GM23338 (cell line): ENCODE results near the gene RPTOR. TPM values are rescaled to one million over a fixed set of nuclear protein-coding genes. Genes with fewer than 3 reads are reported as not detected.

Experiments
- ATAC-seq: fragments of 200-7000 bp; cut with Tn5 transposase; 3 replicates; pipeline ENCODE4 v1.9.1; 2020
- DNase-seq: peaks from one replicate; pipeline ENCODE4 v3.0.0-alpha.2; 2015; ENCODE audit warnings: low spot score
- H2AFZ ChIP-seq: fragments of 200-600 bp; sonication (generic); 2 replicates; pipeline ENCODE4 v1.8.0; 2016; ENCODE audit warnings: antibody characterized with exemption, mild to moderate bottlenecking, moderate library complexity
- H3F3A ChIP-seq: fragments of 200-600 bp; sonication (generic); replicated peaks from 2 replicates; pipeline ENCODE4 v1.8.0; 2017; ENCODE audit warnings: antibody characterized with exemption, mixed run types, low read depth
- H3K27ac ChIP-seq: fragments of 200-600 bp; sonication (generic); 2 replicates; pipeline ENCODE4 v1.6.1; 2016; ENCODE audit warnings: low read depth
- H3K27me3 ChIP-seq: fragments of 200-600 bp; sonication (generic); 2 replicates; pipeline ENCODE4 v1.8.0; 2016; ENCODE audit warnings: mild to moderate bottlenecking, mixed run types, moderate library complexity; ENCODE audit not compliant: insufficient read depth
- H3K36me3 ChIP-seq: fragments of 200-600 bp; sonication (generic); 2 replicates; pipeline ENCODE4 v1.8.0; 2016; ENCODE audit warnings: mild to moderate bottlenecking; ENCODE audit not compliant: insufficient read depth
- H3K4me1 ChIP-seq: fragments of 200-600 bp; sonication (generic); 2 replicates; pipeline ENCODE4 v1.8.0; 2016; ENCODE audit warnings: mild to moderate bottlenecking, moderate library complexity; ENCODE audit not compliant: insufficient read depth
- H3K4me2 ChIP-seq: fragments of 200-600 bp; sonication (generic); 2 replicates; pipeline ENCODE4 v1.7.1; 2017; ENCODE audit warnings: mixed run types
- H3K4me3 ChIP-seq: fragments of 200-600 bp; sonication (generic); 2 replicates; pipeline ENCODE4 v1.6.1; 2016; ENCODE audit warnings: mixed run types
- H3K79me2 ChIP-seq: fragments of 200-600 bp; sonication (generic); replicated peaks from 2 replicates; pipeline ENCODE4 v1.8.0; 2017; ENCODE audit warnings: mild to moderate bottlenecking; ENCODE audit not compliant: insufficient read depth
- H3K9me2 ChIP-seq: fragments of 200-600 bp; sonication (generic); 2 replicates; pipeline ENCODE4 v1.8.0; 2017; ENCODE audit not compliant: insufficient read depth
- H4K20me1 ChIP-seq: fragments of 200-600 bp; sonication (generic); replicated peaks from 2 replicates; pipeline ENCODE4 v1.8.0; 2017; ENCODE audit warnings: mild to moderate bottlenecking; ENCODE audit not compliant: insufficient read depth
- H3K27ac Mint-ChIP-seq: 2 replicates; pipeline ENCODE4 v1.8.0; 2020; ENCODE audit warnings: inconsistent platforms, mild to moderate bottlenecking, moderate library complexity, mixed read lengths
- H3K27me3 Mint-ChIP-seq: 3 replicates; pipeline ENCODE4 v1.8.0; 2022; ENCODE audit warnings: low read depth, mild to moderate bottlenecking, moderate library complexity, mixed read lengths, inconsistent platforms; ENCODE audit not compliant: insufficient read depth, poor library complexity
- H3K36me3 Mint-ChIP-seq: 3 replicates; pipeline ENCODE4 v1.8.0; 2021; ENCODE audit warnings: low read depth, mild to moderate bottlenecking, inconsistent platforms, moderate library complexity, mixed read lengths
- H3K4me1 Mint-ChIP-seq: 3 replicates; pipeline ENCODE4 v1.8.0; 2020; ENCODE audit warnings: mild to moderate bottlenecking, inconsistent platforms, mixed read lengths
- H3K4me3 Mint-ChIP-seq: 3 replicates; pipeline ENCODE4 v1.8.0; 2021; ENCODE audit warnings: moderate library complexity, mild to moderate bottlenecking, inconsistent platforms, mixed read lengths
- H3K9me3 Mint-ChIP-seq: 3 replicates; pipeline ENCODE4 v1.8.0; 2020; ENCODE audit warnings: moderate library complexity, mild to moderate bottlenecking, inconsistent platforms, mixed read lengths
- EZH2 ChIP-seq: fragments of 200-600 bp; sonication (generic); IDR thresholded peaks from one replicate; pipeline ENCODE4 v1.8.0; 2017; ENCODE audit warnings: antibody characterized with exemption, mild to moderate bottlenecking, low read depth; ENCODE audit not compliant: unreplicated experiment
- EZH2phosphoT487 ChIP-seq: fragments of 200-600 bp; sonication (generic); IDR thresholded peaks from one replicate; pipeline ENCODE4 v1.8.1; 2018; ENCODE audit warnings: antibody characterized with exemption; ENCODE audit not compliant: unreplicated experiment
- STAT1 ChIP-seq: IDR thresholded peaks from one replicate; pipeline ENCODE4 v1.6.1; 2016; ENCODE audit warnings: antibody characterized with exemption; ENCODE audit not compliant: unreplicated experiment
- ZNF114 ChIP-seq: fragments of 250-450 bp; sonication (Bioruptor Pico); IDR thresholded peaks from 2 replicates; pipeline ENCODE4 v1.5.0; 2020; ENCODE audit warnings: mild to moderate bottlenecking, moderate library complexity
- ZNF331 ChIP-seq: fragments of 250-450 bp; sonication (Bioruptor Pico); IDR thresholded peaks from 2 replicates; pipeline ENCODE4 v1.5.0; 2020; ENCODE audit warnings: low read depth, mild to moderate bottlenecking, moderate library complexity
- ZNF462 ChIP-seq: fragments of 250-450 bp; sonication (Bioruptor Pico); IDR thresholded peaks from 2 replicates; pipeline ENCODE4 v1.5.0; 2020; ENCODE audit warnings: mild to moderate bottlenecking, moderate library complexity
- polyA plus RNA-seq: library from polyadenylated mRNA; unstranded; fragments of >200 nt; fragmentation: Nextera tagmentation; extraction: Ambion mirVana; gene quantifications from 2 replicates; pipeline ENCODE4 v1.2.1, GENCODE V29; 2016
- total RNA-seq: library from RNA; depleted of rRNA; stranded (reverse); fragments of >200 nt; shearing (Covaris generic); gene quantifications from 2 replicates; pipeline ENCODE4 v1.2.3, GENCODE V29; 2014
- TF ChIP-seq, protein P1 (sequence below), 2 experiments: fragments of 200-600 bp in 1 of 2; sonication (generic) in 1 of 2; conservative IDR thresholded peaks; 2 replicates each; pipeline versions ENCODE4 v1.5.1 to v1.6.1; 2016 to 2017; ENCODE audit warnings: antibody characterized with exemption in 2 of 2, low read depth in 2 of 2, mild to moderate bottlenecking in 2 of 2, moderate library complexity in 1 of 2

The RPTOR gene
- total and polyA plus RNA-seq, 2 experiments from 2014 or later, result 9.5 to 38.0 TPM

GRCh38 chr17:80980397-80981061 is 435.9 kb downstream of the RPTOR start (continued):
- no peak for TF ChIP-seq ZNF331 (CRISPR knock-in tag)
- no peak for TF ChIP-seq EZH2

- TF ChIP-seq, protein P1, sequence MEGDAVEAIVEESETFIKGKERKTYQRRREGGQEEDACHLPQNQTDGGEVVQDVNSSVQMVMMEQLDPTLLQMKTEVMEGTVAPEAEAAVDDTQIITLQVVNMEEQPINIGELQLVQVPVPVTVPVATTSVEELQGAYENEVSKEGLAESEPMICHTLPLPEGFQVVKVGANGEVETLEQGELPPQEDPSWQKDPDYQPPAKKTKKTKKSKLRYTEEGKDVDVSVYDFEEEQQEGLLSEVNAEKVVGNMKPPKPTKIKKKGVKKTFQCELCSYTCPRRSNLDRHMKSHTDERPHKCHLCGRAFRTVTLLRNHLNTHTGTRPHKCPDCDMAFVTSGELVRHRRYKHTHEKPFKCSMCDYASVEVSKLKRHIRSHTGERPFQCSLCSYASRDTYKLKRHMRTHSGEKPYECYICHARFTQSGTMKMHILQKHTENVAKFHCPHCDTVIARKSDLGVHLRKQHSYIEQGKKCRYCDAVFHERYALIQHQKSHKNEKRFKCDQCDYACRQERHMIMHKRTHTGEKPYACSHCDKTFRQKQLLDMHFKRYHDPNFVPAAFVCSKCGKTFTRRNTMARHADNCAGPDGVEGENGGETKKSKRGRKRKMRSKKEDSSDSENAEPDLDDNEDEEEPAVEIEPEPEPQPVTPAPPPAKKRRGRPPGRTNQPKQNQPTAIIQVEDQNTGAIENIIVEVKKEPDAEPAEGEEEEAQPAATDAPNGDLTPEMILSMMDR (conservative IDR thresholded peaks at IDR 0.05; ENCODE audit: low read depth in 2 of 2), result peak; percentile 62 to 81
- no peak for TF ChIP-seq EZH2
- Histone ChIP-seq H3K79me2 (no peaks in the 10 kb centered on the region), H4K20me1 (no peaks in the 10 kb centered on the region), H3K4me2 (peak overlapping the region; percentile 90), H3K4me1 (no peaks in the 10 kb centered on the region), H3K27ac (no peak overlapping the region), H3K36me3 (no peaks in the 10 kb centered on the region), H3K27me3 (no peaks in the 10 kb centered on the region), H3F3A (no peaks in the 10 kb centered on the region), H2AFZ (peak overlapping the region; percentile 98), H3K4me3 (peak overlapping the region; percentile 62), H3K9me2 (no peaks in the 10 kb centered on the region)
- H3K36me3 Mint-ChIP-seq, result no peaks in the 10 kb centered on the region; the same call in 2 of the 3 replicates
- H3K27ac Mint-ChIP-seq, result no peak overlapping the region
- DNase-seq (peak; percentile 68), ATAC-seq (peak; percentile 87)
- H3K4me1 Mint-ChIP-seq, result peaks cover 11% of the 10 kb centered on the region; the same call in 2 of the 3 replicates
- H3K4me3 Mint-ChIP-seq, result peak overlapping the region; percentile 70
- H3K27me3 Mint-ChIP-seq, result peaks cover 11% of the 10 kb centered on the region
- H3K9me3 Mint-ChIP-seq, result no peaks in the 10 kb centered on the region; the same call in 1 of the 3 replicates
Observed at GRCh38 chr17:80981062-80981902, 436.6 kb downstream of the RPTOR start.

DNA sequence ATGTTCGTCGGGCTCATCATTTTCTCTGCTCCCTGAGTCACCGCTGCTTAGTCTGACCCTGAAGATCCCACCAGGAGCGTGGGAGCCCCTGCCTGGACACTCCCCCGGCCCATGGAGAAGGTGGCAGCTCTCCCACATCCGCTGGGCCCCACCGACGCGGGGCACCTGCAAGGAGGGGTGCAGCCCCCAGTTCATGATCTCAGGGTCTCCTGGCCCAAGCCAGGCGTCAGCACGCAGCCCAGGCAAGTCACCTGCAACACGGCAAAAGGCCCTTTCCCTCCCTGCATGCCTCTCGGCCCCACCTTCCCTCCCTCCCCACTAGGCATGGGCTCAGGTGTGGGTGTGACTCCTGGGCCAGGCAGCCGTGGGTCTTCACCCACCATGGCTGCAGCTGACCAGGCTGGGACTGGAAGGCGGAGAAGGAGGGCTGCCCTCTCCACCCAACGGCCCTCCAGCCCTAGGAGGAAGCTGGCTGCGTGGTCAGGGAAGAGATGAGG is 437.3 kb downstream of the RPTOR start:
- Histone ChIP-seq H3F3A (no peaks in the 10 kb centered on the region), H3K36me3 (no peaks in the 10 kb centered on the region), H3K4me1 (no peaks in the 10 kb centered on the region), H3K79me2 (no peaks in the 10 kb centered on the region), H3K9me2 (no peaks in the 10 kb centered on the region), H3K27ac (no peak overlapping the region), H3K4me2 (peak overlapping the region; percentile 90), H3K27me3 (no peaks in the 10 kb centered on the region), H3K4me3 (peak overlapping the region; percentile 62), H4K20me1 (no peaks in the 10 kb centered on the region), H2AFZ (peak overlapping the region; percentile 98)
- Mint-ChIP-seq H3K27me3 (peaks cover 11% of the 10 kb centered on the region), H3K4me3 (peak overlapping the region; percentile 61), H3K9me3 (no peaks in the 10 kb centered on the region; the same call in 1 of the 3 replicates), H3K4me1 (peaks cover 11% of the 10 kb centered on the region; the same call in 2 of the 3 replicates), H3K36me3 (no peaks in the 10 kb centered on the region; the same call in 2 of the 3 replicates), H3K27ac (no peak overlapping the region)
- ATAC-seq, result no peak
- DNase-seq, result no peak
- TF ChIP-seq ZNF114 (CRISPR knock-in tag) (no peak), ZNF462 (CRISPR knock-in tag) (no peak), EZH2phosphoT487 (no peak), STAT1 (no peak)
